WI38 (cell line): ENCODE data around the gene HIBCH.

ENCODE experiments used
- H3K4me3 ChIP-seq: 2 replicates; pipeline ENCODE4 v1.5.1; 2011; ENCODE audit warnings: low read depth, mild to moderate bottlenecking, control low read depth, low read length
- CTCF ChIP-seq: IDR thresholded peaks from 2 replicates; pipeline ENCODE4 v1.5.1; 2012; ENCODE audit warnings: low read depth, mild to moderate bottlenecking, control low read depth, low read length

Gene HIBCH

GRCh38 chr2:190333928-190334327 lies 14.3 kb upstream of the HIBCH start:
- no peak for TF ChIP-seq CTCF
- no peak overlapping the region for H3K4me3 ChIP-seq

- H3K4me3 ChIP-seq, result no peak overlapping the region
- TF ChIP-seq CTCF, result no peak
Observed at GRCh38 chr2:190333395-190333794, 13.8 kb upstream of the HIBCH start.

GRCh38 chr2:190328573-190329147 lies 9.0 kb upstream of the HIBCH start:
- no peak for TF ChIP-seq CTCF
- no peak overlapping the region for H3K4me3 ChIP-seq

- no peak overlapping the region for H3K4me3 ChIP-seq
- no peak for TF ChIP-seq CTCF
Observed at GRCh38 chr2:190327867-190328572, 8.4 kb upstream of the HIBCH start.

GRCh38 chr2:190325588-190325987 lies 6.0 kb upstream of the HIBCH start:
- no peak overlapping the region for H3K4me3 ChIP-seq
- TF ChIP-seq CTCF, result no peak

- H3K4me3 ChIP-seq, result no peak overlapping the region
- no peak for TF ChIP-seq CTCF
Observed at GRCh38 chr2:190323406-190323805, 3.8 kb upstream of the HIBCH start.

GRCh38 chr2:190320696-190321095 lies 1.1 kb upstream of the HIBCH start:
- TF ChIP-seq CTCF, result no peak
- H3K4me3 ChIP-seq, result no peak overlapping the region
